ENCODE data around the gene IFITM5. TPM values are rescaled to one million over a fixed set of nuclear protein-coding genes. Genes with fewer than 3 reads are reported as not detected.

Gene IFITM5
- total and polyA plus RNA-seq, 2 experiments from 2014 or later = not detected

DNA sequence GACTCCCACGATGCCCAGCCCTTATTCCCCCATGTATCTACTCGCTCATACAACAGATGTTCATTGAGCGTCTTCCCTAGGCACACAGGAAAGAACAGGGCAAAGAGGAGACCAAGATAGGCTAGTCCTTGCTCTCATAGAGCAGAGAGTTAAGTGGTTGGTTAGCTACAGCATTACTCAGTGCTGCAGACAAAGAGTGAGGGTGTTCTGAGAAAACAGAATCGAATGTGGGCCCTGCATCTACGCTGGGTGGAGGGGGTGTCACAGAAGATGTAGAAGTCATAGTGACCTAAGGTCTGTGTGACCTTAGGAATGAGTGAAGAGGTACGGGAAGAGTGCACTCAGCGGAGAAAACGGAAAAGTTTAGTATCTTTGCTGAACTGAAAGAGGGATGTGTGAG is 50.3 kb downstream of the IFITM5 start:
- no peak for TF ChIP-seq EZH2phosphoT487 (IDR thresholded peaks at IDR 0.05; ENCODE audit: low read depth, severe bottlenecking, unreplicated experiment)
- no peak for TF ChIP-seq EZH2 (IDR thresholded peaks at IDR 0.05; ENCODE audit: borderline replicate concordance)
- TF ChIP-seq, protein P1, sequence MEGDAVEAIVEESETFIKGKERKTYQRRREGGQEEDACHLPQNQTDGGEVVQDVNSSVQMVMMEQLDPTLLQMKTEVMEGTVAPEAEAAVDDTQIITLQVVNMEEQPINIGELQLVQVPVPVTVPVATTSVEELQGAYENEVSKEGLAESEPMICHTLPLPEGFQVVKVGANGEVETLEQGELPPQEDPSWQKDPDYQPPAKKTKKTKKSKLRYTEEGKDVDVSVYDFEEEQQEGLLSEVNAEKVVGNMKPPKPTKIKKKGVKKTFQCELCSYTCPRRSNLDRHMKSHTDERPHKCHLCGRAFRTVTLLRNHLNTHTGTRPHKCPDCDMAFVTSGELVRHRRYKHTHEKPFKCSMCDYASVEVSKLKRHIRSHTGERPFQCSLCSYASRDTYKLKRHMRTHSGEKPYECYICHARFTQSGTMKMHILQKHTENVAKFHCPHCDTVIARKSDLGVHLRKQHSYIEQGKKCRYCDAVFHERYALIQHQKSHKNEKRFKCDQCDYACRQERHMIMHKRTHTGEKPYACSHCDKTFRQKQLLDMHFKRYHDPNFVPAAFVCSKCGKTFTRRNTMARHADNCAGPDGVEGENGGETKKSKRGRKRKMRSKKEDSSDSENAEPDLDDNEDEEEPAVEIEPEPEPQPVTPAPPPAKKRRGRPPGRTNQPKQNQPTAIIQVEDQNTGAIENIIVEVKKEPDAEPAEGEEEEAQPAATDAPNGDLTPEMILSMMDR (IDR thresholded peaks at IDR 0.05; ENCODE audit: poor library complexity) = no peak
- H4K20me1 ChIP-seq (ENCODE audit: insufficient read depth, poor library complexity, severe bottlenecking) = no peaks in the 10 kb centered on the region
- no peak overlapping the region for H2AFZ ChIP-seq
- H3K4me1 ChIP-seq (ENCODE audit: insufficient read depth) = no peaks in the 10 kb centered on the region
- H3K27ac ChIP-seq = no peak overlapping the region
- H3K9me2 ChIP-seq (replicated peaks; ENCODE audit: insufficient read depth) = no peaks in the 10 kb centered on the region
- H3K79me2 ChIP-seq = no peaks in the 10 kb centered on the region
- H3K9me3 ChIP-seq (ENCODE audit: low read depth) = no peaks in the 10 kb centered on the region
- 98% methylated on average over 8 of the region's 8 CpGs for WGBS (ENCODE audit: low lambda C conversion rate, missing lambda C conversion rate)
- H3K4me3 ChIP-seq = no peak overlapping the region
- no peaks in the 10 kb centered on the region for H3K36me3 ChIP-seq (replicated peaks; ENCODE audit: insufficient read depth, low read depth)
- no peak for DNase-seq (ENCODE audit: low spot score)
- no peaks in the 10 kb centered on the region for H3K27me3 ChIP-seq
- no peak overlapping the region for H3K4me2 ChIP-seq

Small RNA genes within 50 kb of the gene (small RNA-seq; reads per million reads assigned to genes)
- gene AC136475.6 = not detected

Other genes starting within 250 kb of the IFITM5 start
- not detected in 2 replicates for gene SCGB1C1, start 106.4 kb downstream of the IFITM5 start, total RNA-seq
- gene SCGB1C1, start 106.4 kb downstream of the IFITM5 start, polyA plus RNA-seq = not detected in 2 replicates
- 28.6 and 33.9 TPM in 2 replicates for gene BET1L, start 92.1 kb downstream of the IFITM5 start, total RNA-seq
- 70.5 and 76.6 TPM in 2 replicates for gene BET1L, start 92.1 kb downstream of the IFITM5 start, polyA plus RNA-seq
- 75.6 and 115 TPM in 2 replicates for gene RIC8A, start 91.8 kb downstream of the IFITM5 start, total RNA-seq
- gene RIC8A, start 91.8 kb downstream of the IFITM5 start, polyA plus RNA-seq = 81.0 and 82.1 TPM in 2 replicates
- gene SIRT3, start 63.2 kb downstream of the IFITM5 start, total RNA-seq = 11.2 and 15.5 TPM in 2 replicates
- 23.4 and 27.4 TPM in 2 replicates for gene SIRT3, start 63.2 kb downstream of the IFITM5 start, polyA plus RNA-seq
- gene PSMD13, start 62.5 kb downstream of the IFITM5 start, total RNA-seq = 80.8 and 91.8 TPM in 2 replicates
- gene PSMD13, start 62.5 kb downstream of the IFITM5 start, polyA plus RNA-seq = 125 and 146 TPM in 2 replicates
- gene NLRP6, start 21.1 kb downstream of the IFITM5 start, total RNA-seq = not detected in 2 replicates
- 1.4 TPM in 1 of 2 replicates, not detected in the other for gene NLRP6, start 21.1 kb downstream of the IFITM5 start, polyA plus RNA-seq
- 12.0 and 19.2 TPM in 2 replicates for gene PGGHG, start 10.4 kb downstream of the IFITM5 start, total RNA-seq
- gene PGGHG, start 10.4 kb downstream of the IFITM5 start, polyA plus RNA-seq = 27.9 and 44.0 TPM in 2 replicates
- 59.2 and 74.6 TPM in 2 replicates for gene IFITM2, start 8.3 kb upstream of the IFITM5 start, total RNA-seq
- gene IFITM2, start 8.3 kb upstream of the IFITM5 start, polyA plus RNA-seq = 504 and 535 TPM in 2 replicates
- gene IFITM1, start 14.5 kb upstream of the IFITM5 start, total RNA-seq = 98.0 and 98.9 TPM in 2 replicates
- 159 and 201 TPM in 2 replicates for gene IFITM1, start 14.5 kb upstream of the IFITM5 start, polyA plus RNA-seq
- 166 and 182 TPM in 2 replicates for gene IFITM3, start 21.3 kb upstream of the IFITM5 start, total RNA-seq
- 2,035 and 2,121 TPM in 2 replicates for gene IFITM3, start 21.3 kb upstream of the IFITM5 start, polyA plus RNA-seq
- 27.8 and 38.8 TPM in 2 replicates for gene B4GALNT4, start 70.0 kb upstream of the IFITM5 start, total RNA-seq
- 30.0 and 44.6 TPM in 2 replicates for gene B4GALNT4, start 70.0 kb upstream of the IFITM5 start, polyA plus RNA-seq
- gene PKP3, start 94.7 kb upstream of the IFITM5 start, total RNA-seq = 55.6 and 62.1 TPM in 2 replicates
- 89.5 and 91.3 TPM in 2 replicates for gene PKP3, start 94.7 kb upstream of the IFITM5 start, polyA plus RNA-seq
- 42.4 and 52.1 TPM in 2 replicates for gene SIGIRR, start 115.5 kb upstream of the IFITM5 start, total RNA-seq
- gene SIGIRR, start 115.5 kb upstream of the IFITM5 start, polyA plus RNA-seq = 77.4 and 85.3 TPM in 2 replicates
- gene ANO9, start 142.5 kb upstream of the IFITM5 start, total RNA-seq = 19.5 and 21.2 TPM in 2 replicates
- gene ANO9, start 142.5 kb upstream of the IFITM5 start, polyA plus RNA-seq = 34.9 and 35.7 TPM in 2 replicates
- gene PTDSS2, start 150.8 kb upstream of the IFITM5 start, total RNA-seq = 29.7 and 31.5 TPM in 2 replicates
- gene PTDSS2, start 150.8 kb upstream of the IFITM5 start, polyA plus RNA-seq = 50.6 and 50.8 TPM in 2 replicates
- gene RNH1, start 207.7 kb upstream of the IFITM5 start, total RNA-seq = 87.5 and 105 TPM in 2 replicates
- 199 and 200 TPM in 2 replicates for gene RNH1, start 207.7 kb upstream of the IFITM5 start, polyA plus RNA-seq
- 19.3 and 28.4 TPM in 2 replicates for gene HRAS, start 236.1 kb upstream of the IFITM5 start, total RNA-seq
- gene HRAS, start 236.1 kb upstream of the IFITM5 start, polyA plus RNA-seq = 57.9 and 84.0 TPM in 2 replicates
- 0.64 and 1.6 TPM in 2 replicates for gene LRRC56, start 238.0 kb upstream of the IFITM5 start, total RNA-seq
- 0.40 and 1.2 TPM in 2 replicates for gene LRRC56, start 238.0 kb upstream of the IFITM5 start, polyA plus RNA-seq